ENCODE data around the gene SLC34A2. TPM values are rescaled to one million over a fixed set of nuclear protein-coding genes. Genes with fewer than 3 reads are reported as not detected.

SLC34A2 gene
- total and polyA plus RNA-seq, 10 of the 15 experiments (the other 5 are each of a cell fraction or from before 2014, with no cell fraction given) = 0.08 to 0.59 TPM; not detected in 8

- Histone ChIP-seq H3K4me3 (no peak overlapping the region), H4K20me1 (ENCODE audit: control insufficient read depth, insufficient read depth) (no peaks in the 10 kb centered on the region), H2AFZ (ENCODE audit: control insufficient read depth, low read depth, low read length) (no peak overlapping the region), H3K79me2 (ENCODE audit: control insufficient read depth, insufficient read depth, low read length) (no peaks in the 10 kb centered on the region), H3K36me3 (ENCODE audit: control insufficient read depth in 2 of 2, insufficient read depth in 2 of 2, low read length in 1 of 2) (no peaks in the 10 kb centered on the region), H3K27me3 (replicated peaks in 1 of 2; ENCODE audit: control insufficient read depth in 2 of 2, insufficient read depth in 2 of 2, low read length in 1 of 2) (no peaks in the 10 kb centered on the region), H3K4me2 (ENCODE audit: control insufficient read depth, insufficient read depth) (no peak overlapping the region), H3K4me1 (ENCODE audit: control insufficient read depth, insufficient read depth, low read length) (no peaks in the 10 kb centered on the region), H3K9ac (ENCODE audit: control insufficient read depth, insufficient read depth, low read length) (no peak overlapping the region), H3K9me3 (replicated peaks; ENCODE audit: control insufficient read depth, insufficient read depth, low read length) (no peaks in the 10 kb centered on the region), H3K27ac (ENCODE audit: control insufficient read depth, insufficient read depth) (no peak overlapping the region)
- ChIA-PET CTCF (no interaction called here), RAD21 (ENCODE audit: unreplicated experiment) (no interaction called here), POLR2A (no interaction called here), SMC1A (ENCODE audit: uncharacterized antibody, unreplicated experiment) (interaction anchor here (0.6 kb wide), 1 partner anchor 191 kb away, joined by 4 read pairs; no protein-coding TSS in a partner anchor)
- 24% methylated on average over 4 of the region's 4 CpGs for WGBS (ENCODE audit: insufficient coverage, insufficient replicate concordance, low lambda C conversion rate, missing lambda C conversion rate)
- DNase-seq (ENCODE audit: low read depth, low spot score) = no peak
- BruUV-seq (replicated peaks) = no TSS peak
- TF ChIP-seq BMI1 (IDR thresholded peaks at IDR 0.05; ENCODE audit: borderline replicate concordance) (no peak), BHLHE40 (IDR thresholded peaks at IDR 0.05; ENCODE audit: borderline replicate concordance in 1 of 2, low read depth in 2 of 2, low read length in 1 of 2) (peak in 1 of 2 experiments; percentile 25; a peak in 1 of 4 replicates), CEBPZ (IDR thresholded peaks at IDR 0.05; ENCODE audit: low read depth, low read length) (no peak)
- intact Hi-C loops (cut with micrococcal nuclease; ENCODE audit: unreplicated experiment) = no loop called here
- no peak for ATAC-seq
- in situ Hi-C loops (cut with MboI) = no loop called here
- no peak for FAIRE-seq
Observed at GRCh38 chr4:25632135-25632534, 23.5 kb upstream of the SLC34A2 start.

GRCh38 chr4:25633541-25633940, 22.1 kb upstream of the SLC34A2 start:
- POLR2A ChIA-PET = no interaction called here
- TF ChIP-seq ZBTB11 (CRISPR knock-in tag; IDR thresholded peaks at IDR 0.05) (no peak), SREBF2 (IDR thresholded peaks at IDR 0.05; ENCODE audit: low read length) (no peak), IKZF2 (IDR thresholded peaks at IDR 0.05) (no peak), NR2C1 (IDR thresholded peaks at IDR 0.05) (no peak), NFYA (IDR thresholded peaks at IDR 0.05; ENCODE audit: borderline replicate concordance, low read depth, low read length) (no peak), ZNF274 (IDR thresholded peaks at IDR 0.05; ENCODE audit: insufficient read depth, insufficient read length) (no peak), POU2F2 (IDR thresholded peaks at IDR 0.05; ENCODE audit: borderline replicate concordance, low read depth, low read length) (no peak), POLR2A (IDR thresholded peaks at IDR 0.05; ENCODE audit: low read depth, low read length) (no peak)

More at GRCh38 chr4:25633541-25633940, 22.1 kb upstream of the SLC34A2 start:
- ChIA-PET RAD21 (ENCODE audit: unreplicated experiment) (no interaction called here), CTCF (no interaction called here), SMC1A (ENCODE audit: uncharacterized antibody, unreplicated experiment) (interaction anchor here (0.6 kb wide), 1 partner anchor 10 kb away, joined by 3 read pairs; no protein-coding TSS in a partner anchor)
- H3K27me3 ChIP-seq (replicated peaks in 1 of 2; ENCODE audit: control insufficient read depth in 2 of 2, insufficient read depth in 2 of 2, low read length in 1 of 2) = no peaks in the 10 kb centered on the region
- in situ Hi-C loops (cut with MboI) (no loop called here), intact Hi-C loops (cut with micrococcal nuclease; ENCODE audit: unreplicated experiment) (no loop called here)
- H3K4me3 ChIP-seq = no peak overlapping the region
- H3K79me2 ChIP-seq (ENCODE audit: control insufficient read depth, insufficient read depth, low read length) = no peaks in the 10 kb centered on the region
- no peaks in the 10 kb centered on the region for H3K9me3 ChIP-seq (replicated peaks; ENCODE audit: control insufficient read depth, insufficient read depth, low read length)
- 16% methylated on average over 4 of the region's 4 CpGs for WGBS (ENCODE audit: insufficient coverage, insufficient replicate concordance, low lambda C conversion rate, missing lambda C conversion rate)
- no peaks in the 10 kb centered on the region for H3K4me1 ChIP-seq (ENCODE audit: control insufficient read depth, insufficient read depth, low read length)
- H3K9ac ChIP-seq (ENCODE audit: control insufficient read depth, insufficient read depth, low read length) = no peak overlapping the region
- no TSS peak for BruUV-seq (replicated peaks)
- no peak overlapping the region for H3K4me2 ChIP-seq (ENCODE audit: control insufficient read depth, insufficient read depth)
- no peak overlapping the region for H3K27ac ChIP-seq (ENCODE audit: control insufficient read depth, insufficient read depth)
- no peak for DNase-seq (ENCODE audit: low read depth, low spot score)
- no peak overlapping the region for H2AFZ ChIP-seq (ENCODE audit: control insufficient read depth, low read depth, low read length)
- H3K36me3 ChIP-seq (ENCODE audit: control insufficient read depth in 2 of 2, insufficient read depth in 2 of 2, low read length in 1 of 2) = no peaks in the 10 kb centered on the region
- ATAC-seq = no peak
- FAIRE-seq = no peak
- H4K20me1 ChIP-seq (ENCODE audit: control insufficient read depth, insufficient read depth) = no peaks in the 10 kb centered on the region
